Body of pancreas (tissue), 4 donors: Measurements from ENCODE around the gene MAP3K20.

Experiments used
- POLR2A ChIP-seq, 3 donors: fragments of 450-650 bp; IDR thresholded peaks; one replicate each; pipeline ENCODE4 v1.6.1; 2016; ENCODE audit warnings: antibody characterized with exemption in 3 of 3, mild to moderate bottlenecking in 2 of 3
- TF ChIP-seq, protein P1 (sequence below), 7 experiments: fragments of 450-650 bp in 4 of 7; fragments of 200-600 bp in 3 of 7; sonication (generic) in 3 of 7; IDR thresholded peaks; one replicate each; pipeline ENCODE4 v1.5.1; 2016 to 2019; ENCODE audit warnings: antibody characterized with exemption in 7 of 7

DNA sequence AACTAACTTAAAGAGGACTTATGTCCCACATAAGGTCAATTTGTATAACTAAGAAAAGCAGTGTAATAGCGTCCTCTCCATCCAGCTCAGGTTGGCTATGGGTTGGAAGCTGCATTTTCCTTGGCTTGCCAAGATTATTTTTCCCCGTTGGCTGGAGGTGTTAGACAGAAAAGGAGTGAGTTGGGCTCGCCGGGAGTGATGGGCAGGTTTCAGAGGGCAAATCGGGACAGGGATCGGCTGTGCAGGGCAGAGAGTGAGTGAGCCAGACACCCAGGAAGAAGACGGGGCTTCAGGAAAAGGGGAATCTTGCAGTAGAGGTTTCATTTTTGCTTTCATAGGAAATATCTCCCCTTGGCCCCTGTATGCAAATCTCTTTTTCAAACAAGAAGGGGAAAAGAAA is 41.5 kb upstream of the MAP3K20 start:
- no peak for TF ChIP-seq POLR2A (IDR thresholded peaks at IDR 0.05)
- TF ChIP-seq, protein P1, sequence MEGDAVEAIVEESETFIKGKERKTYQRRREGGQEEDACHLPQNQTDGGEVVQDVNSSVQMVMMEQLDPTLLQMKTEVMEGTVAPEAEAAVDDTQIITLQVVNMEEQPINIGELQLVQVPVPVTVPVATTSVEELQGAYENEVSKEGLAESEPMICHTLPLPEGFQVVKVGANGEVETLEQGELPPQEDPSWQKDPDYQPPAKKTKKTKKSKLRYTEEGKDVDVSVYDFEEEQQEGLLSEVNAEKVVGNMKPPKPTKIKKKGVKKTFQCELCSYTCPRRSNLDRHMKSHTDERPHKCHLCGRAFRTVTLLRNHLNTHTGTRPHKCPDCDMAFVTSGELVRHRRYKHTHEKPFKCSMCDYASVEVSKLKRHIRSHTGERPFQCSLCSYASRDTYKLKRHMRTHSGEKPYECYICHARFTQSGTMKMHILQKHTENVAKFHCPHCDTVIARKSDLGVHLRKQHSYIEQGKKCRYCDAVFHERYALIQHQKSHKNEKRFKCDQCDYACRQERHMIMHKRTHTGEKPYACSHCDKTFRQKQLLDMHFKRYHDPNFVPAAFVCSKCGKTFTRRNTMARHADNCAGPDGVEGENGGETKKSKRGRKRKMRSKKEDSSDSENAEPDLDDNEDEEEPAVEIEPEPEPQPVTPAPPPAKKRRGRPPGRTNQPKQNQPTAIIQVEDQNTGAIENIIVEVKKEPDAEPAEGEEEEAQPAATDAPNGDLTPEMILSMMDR (IDR thresholded peaks at IDR 0.05): no peak
